Stimulated activated naive CD8-positive, alpha-beta T cell treated with anti-CD3 and anti-CD28 coated beads, Interleukin-15, Interleukin-2, amounts not matched to agents 100 U/mL and 50 U/mL, for 24 hours (primary cell): ENCODE measurements around the gene NAPB.

Experiments used
- ATAC-seq: fragments of 150-1000 bp; cut with Tn5 transposase; one replicate; pipeline ENCODE4 v1.10.0; 2021
- DNase-seq: peaks from one replicate; pipeline ENCODE4 v3.0.0; 2021

NAPB gene

DNA sequence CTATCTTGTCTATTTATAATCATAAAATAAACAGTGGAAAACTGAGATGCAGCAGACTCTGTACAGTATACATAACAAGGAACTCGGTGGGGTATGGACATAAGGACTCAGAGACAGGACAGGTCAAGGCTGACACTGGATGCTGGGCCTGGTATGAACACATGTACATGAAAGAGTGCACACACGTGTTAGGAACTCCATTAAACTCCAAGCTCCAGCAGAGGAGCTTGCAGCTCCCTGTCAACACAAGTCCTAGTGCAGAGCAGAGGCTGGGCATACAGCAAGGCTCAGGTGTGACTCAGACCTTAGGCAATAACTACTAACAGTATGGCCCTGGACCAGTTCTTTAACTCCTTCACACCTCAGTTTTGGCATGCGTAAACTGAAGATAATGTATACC is 17.1 kb downstream of the NAPB start:
- no peak for DNase-seq
- no peak for ATAC-seq

DNA sequence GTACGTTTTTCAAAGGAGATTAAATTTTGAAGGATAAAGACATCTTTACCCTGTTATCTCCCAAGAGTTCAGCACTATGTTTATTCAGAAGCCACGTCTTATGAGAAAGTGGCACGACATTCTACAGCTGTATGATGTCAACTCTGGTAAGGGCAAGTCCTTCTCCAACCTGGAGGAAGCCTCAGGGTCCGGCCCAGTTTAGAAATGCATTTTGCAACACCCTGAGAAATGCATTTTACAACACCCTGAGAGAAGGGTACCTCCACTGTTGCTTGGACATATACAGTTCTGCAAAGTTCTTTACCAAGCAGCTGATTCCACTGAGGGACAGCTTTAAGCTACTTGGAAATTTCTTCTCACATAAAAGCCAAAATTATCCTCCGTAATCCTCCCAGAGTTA is 17.5 kb downstream of the NAPB start:
- ATAC-seq: no peak

DNA sequence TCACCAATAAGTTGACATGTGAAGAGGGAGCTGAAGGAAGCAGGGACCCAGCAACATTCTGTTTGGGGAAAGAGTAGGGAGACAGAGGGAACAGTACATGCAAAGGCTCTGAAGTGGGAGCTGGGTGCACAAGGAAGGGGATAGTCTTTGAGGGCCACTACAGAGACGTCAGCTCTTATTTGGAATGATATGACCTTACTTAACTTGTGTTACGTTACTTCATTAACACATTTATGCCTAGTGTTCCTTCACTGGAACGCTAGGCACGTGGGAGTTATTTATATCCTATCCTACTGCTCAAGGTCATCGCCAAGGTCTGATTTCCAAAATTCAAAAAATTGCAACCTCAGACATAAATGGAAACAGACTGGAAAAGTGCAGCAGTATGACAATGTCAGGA is 20.2 kb downstream of the NAPB start:
- DNase-seq (no peak), ATAC-seq (no peak)

More for the DNA sequence above, 17.5 kb downstream of the NAPB start:
- DNase-seq: no peak

DNA sequence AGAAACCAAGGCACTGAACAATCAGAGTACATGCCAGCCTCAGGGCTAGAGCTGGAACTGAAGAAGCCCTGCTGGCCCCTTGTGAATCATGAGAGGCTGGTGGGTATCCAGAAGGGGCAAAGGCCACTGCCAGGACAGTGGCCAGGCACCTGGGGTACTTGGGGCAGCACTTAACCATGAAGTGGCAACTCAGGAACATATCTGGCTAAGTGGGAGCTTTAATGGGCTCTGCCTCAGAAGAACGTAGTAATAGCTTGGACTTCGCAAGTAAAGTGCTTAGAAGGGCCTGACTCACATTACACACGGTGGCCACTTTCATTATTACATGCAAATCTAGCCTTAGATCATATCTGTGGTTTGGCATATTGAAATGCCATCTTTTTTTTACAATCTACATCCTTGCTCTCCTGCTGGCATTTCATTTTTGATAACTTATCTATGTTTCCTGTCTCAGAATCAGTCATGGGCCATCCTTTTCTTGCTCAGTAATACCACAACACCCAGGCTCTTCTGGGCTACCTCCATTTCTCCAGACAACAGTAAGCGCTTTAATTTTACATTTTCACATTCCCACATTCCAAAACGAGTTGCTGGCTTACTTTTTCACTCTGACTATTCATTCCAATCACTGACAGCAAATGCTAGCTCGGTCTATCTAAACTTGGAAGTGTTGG is 21.6 kb downstream of the NAPB start:
- peak; percentile 93 for ATAC-seq

DNA sequence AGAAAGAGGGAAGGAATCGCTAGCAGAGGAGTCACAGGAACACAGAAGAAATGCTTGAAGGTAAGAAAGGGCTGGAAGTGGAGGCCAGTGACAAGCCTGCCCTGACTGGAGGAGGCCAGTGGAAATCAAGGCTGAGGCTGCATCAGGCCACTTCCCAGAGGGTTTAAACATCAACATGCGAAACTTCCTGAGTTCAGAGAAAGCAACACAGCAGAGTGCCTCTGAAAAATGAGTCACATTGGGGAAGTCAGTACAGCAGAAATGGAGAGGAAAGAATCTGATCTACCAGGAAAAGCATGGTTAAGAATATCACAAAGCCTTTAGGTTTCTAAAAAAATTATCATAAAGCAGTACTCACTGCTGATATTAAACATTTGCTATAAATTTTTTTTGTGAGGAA is 23.3 kb downstream of the NAPB start:
- DNase-seq: no peak
- peak; percentile 30 for ATAC-seq

More for the DNA sequence above, 21.6 kb downstream of the NAPB start:
- no peak for DNase-seq

GRCh38 chr20:23396950-23397627 is 24.2 kb downstream of the NAPB start:
- no peak for DNase-seq

GRCh38 chr20:23393996-23394775 is 27.1 kb downstream of the NAPB start:
- DNase-seq (no peak), ATAC-seq (no peak)

More at GRCh38 chr20:23396950-23397627, 24.2 kb downstream of the NAPB start:
- ATAC-seq: no peak

- ATAC-seq (no peak), DNase-seq (no peak)
Observed at GRCh38 chr20:23391707-23392310, 29.5 kb downstream of the NAPB start.

- ATAC-seq: no peak
- DNase-seq: no peak
Observed at GRCh38 chr20:23390091-23390774, 31.1 kb downstream of the NAPB start.

- ATAC-seq: no peak
Observed at GRCh38 chr20:23387118-23387443, 34.2 kb downstream of the NAPB start.

DNA sequence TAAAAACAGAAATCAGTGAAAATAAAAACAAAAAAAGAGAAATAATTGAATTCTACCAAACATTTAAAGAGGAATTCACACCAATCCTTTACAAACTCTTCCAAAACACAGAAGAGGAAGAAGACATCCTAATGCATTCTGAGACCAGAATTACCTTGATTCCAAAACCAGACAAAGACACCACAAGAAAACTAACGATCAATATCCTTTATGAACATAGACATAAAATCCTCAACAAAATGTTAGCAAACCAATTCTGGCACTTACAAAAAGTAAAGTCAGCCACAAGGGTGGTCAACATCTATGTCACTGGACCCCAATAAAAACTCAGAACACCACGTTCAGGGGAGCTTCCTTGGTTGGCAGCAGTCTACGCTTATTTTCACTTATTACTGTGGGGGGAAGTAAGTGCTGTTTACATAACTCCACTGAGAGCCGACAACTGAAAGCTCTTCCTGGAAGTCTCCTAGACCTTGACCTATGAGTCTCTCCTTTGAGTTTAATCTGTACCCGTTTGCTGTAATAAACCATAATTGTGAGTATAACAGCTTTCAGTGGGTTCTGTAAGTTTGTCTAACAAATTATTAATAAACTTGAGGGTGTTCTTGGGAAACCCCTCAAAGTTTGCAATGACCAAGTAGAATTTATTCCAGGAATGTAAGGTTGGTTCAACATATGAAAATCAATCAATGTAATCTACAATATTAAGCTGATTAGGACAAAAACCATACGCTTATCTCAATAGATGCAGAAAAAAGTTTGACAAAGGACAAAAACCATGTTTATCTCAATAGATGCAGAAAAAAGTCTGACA is 34.8 kb downstream of the NAPB start:
- ATAC-seq: no peak
- no peak for DNase-seq

More at GRCh38 chr20:23387118-23387443, 34.2 kb downstream of the NAPB start:
- DNase-seq: no peak

GRCh38 chr20:23381876-23382275 is 39.4 kb downstream of the NAPB start:
- ATAC-seq (no peak), DNase-seq (no peak)

DNA sequence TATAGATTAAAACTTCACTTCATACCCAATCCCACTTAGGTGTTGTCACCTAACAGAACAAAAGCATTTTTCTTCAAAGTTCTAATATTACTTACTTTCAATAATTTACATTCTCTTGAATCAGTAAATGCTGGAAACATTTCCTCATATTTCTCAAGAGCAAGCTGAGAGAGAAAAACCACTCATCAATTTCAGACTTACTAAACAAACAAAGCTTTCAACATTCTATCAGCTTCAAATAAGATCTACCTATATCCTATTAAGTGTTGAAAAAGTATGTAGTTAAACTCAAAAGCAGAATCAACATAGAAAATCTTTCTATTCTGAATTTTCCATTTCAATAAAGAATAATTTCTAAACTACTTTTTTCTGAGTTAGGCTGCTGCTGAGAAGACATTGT is 41.5 kb downstream of the NAPB start:
- ATAC-seq: no peak
- DNase-seq: no peak

GRCh38 chr20:23375827-23376226 is 45.5 kb downstream of the NAPB start:
- DNase-seq: no peak
- ATAC-seq: no peak

DNA sequence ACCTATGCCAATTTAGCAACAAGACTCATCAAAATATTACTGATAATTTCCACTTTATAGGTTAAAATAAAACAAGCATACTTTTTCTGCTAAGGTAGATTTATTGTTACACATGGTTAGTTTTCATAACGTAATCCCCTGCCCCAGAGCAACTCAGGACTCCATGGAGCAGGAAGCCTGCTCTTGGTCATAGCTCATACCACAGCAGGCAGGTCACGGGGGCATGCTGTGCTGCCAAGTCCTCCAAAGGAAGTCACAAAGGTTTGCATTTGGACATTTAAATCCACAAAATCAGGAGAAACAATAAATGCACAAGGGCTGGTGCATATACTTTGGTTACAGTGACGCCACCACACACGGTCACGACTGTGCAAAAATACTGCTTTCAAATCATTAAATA is 46.8 kb downstream of the NAPB start:
- ATAC-seq: no peak
- no peak for DNase-seq

- DNase-seq (no peak), ATAC-seq (no peak)
Observed at GRCh38 chr20:23371496-23371895, 49.8 kb downstream of the NAPB start.

DNA sequence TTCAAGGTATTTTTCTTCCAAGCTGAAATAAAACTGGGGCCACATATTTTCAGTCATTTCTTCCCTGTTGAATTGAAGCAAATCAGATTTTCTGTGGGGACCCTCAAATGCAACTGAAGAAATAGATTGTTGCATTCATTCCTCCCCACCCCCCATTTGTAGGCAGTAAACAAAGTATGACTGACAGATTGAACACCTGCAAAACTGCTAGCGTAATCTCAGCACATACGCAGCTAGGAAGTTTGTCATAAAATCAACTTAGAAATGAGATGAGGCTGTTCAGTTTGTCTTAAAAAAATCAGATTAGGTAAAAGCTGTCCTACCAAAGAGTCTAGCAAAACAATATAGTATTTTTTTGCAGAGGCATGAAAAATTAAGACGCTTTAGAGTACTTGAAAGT is 50.4 kb downstream of the NAPB start:
- ATAC-seq: no peak
- DNase-seq: no peak

DNA sequence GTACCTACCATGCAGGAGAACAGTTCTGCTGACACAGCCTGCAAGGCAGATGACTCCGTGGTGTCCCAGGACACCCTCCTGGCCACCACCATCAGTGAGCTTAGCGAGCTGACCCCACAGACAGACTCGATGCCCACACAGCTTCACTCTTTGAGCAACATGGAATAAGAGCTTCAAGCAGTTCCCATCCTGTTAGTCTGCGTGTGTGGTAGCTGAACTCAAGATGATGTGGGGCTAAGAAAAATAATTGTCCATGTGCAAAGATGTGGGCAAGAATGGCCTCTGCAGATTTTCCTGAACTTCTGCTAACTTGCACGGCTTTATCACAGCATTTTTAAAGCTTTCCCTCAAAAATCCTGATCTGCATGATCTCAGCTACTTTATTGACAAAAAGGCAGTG is 51.0 kb downstream of the NAPB start:
- ATAC-seq (no peak), DNase-seq (no peak)

- DNase-seq (no peak), ATAC-seq (no peak)
Observed at GRCh38 chr20:23369072-23369823, 52.0 kb downstream of the NAPB start.

- DNase-seq (no peak), ATAC-seq (no peak)
Observed at GRCh38 chr20:23368316-23369071, 52.8 kb downstream of the NAPB start.
